Stimulated activated naive CD8-positive, alpha-beta T cell treated with anti-CD3 and anti-CD28 coated beads, Interleukin-15, amount 100 ng/mL, for 72 hours (primary cell): ENCODE measurements around the gene MYO7B.
A peak's percentile ranks its signal among the peaks of the same experiment; 100 is the strongest.

Experiments
- ATAC-seq: fragments of 150-1000 bp; cut with Tn5 transposase; 2 replicates; pipeline ENCODE4 v1.10.0; 2021; ENCODE audit warnings: mild to moderate bottlenecking, moderate library complexity
- DNase-seq, 2 donors: peaks; one replicate each; pipeline ENCODE4 v3.0.0; 2021 to 2022
- H3K27ac Mint-ChIP-seq, 2 donors: one replicate each; pipeline ENCODE4 v1.8.0; 2022; ENCODE audit warnings: mild to moderate bottlenecking in 2 of 2, mixed read lengths in 2 of 2, moderate library complexity in 2 of 2
- H3K27me3 Mint-ChIP-seq: one replicate; pipeline ENCODE4 v1.8.0; 2022; ENCODE audit warnings: mixed read lengths
- H3K4me1 Mint-ChIP-seq: one replicate; pipeline ENCODE4 v1.8.0; 2022; ENCODE audit warnings: mild to moderate bottlenecking, mixed read lengths
- H3K4me3 Mint-ChIP-seq, 2 donors: one replicate each; pipeline ENCODE4 v1.8.0; 2022; ENCODE audit warnings: mild to moderate bottlenecking in 2 of 2, mixed read lengths in 2 of 2, moderate library complexity in 1 of 2
- H3K9me3 Mint-ChIP-seq, 2 donors: one replicate each; pipeline ENCODE4 v1.8.0; 2022; ENCODE audit warnings: mixed read lengths in 2 of 2

The MYO7B gene

DNA sequence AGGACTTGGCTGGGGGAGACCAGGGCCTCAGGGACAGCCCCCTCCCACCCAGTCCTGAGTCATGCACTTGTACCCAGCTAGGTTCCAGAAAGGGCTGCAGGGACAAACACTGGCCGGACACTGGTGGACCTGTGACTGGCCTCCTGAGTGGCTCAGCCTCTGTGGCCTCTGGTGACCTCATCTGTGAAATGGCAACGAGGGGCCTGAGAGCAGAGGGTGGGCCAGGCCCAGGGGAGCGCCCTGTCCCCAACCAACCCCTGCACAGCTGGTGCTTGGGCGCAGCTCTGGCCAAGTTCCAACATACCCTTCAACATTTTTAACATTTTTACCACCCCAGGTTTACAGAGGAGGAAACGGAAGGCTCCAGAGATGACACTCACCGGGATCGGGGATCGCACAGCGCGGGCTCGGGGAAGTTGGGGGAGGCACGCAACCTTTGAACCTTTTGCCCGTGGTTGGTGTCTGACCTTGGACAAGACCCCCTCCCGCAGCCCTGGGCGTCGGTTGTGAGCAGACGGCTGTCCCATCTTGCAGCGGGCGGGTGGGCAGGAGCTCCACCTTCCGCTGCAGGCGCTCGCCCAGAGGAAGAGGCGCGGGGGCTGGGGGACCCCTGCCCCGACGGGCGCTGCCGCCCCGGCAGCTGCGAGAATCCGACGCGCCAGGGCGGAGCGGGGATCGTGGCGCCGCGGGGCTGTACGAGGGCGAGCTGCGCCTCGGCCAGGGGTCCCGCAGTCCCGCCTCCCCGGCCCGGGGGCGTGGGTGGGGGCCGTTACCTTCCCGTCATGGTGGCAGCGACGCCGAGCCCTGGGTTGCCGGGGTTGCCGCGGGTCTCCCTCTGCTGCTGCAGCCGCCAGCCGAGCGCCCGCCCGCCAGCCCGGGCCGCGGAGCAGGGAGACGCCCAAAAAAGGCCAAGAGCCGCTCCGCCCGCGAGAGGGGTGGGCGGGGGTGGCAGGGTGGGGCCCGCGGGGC, 139.0 kb downstream of the MYO7B start:
- peak; percentile 51 for ATAC-seq
- peak; percentile 27 to 30 for DNase-seq
- Mint-ChIP-seq H3K9me3 (no peaks in the 10 kb centered on the region), H3K27ac (peak overlapping the region in 1 of 2 donors; percentile 70), H3K27me3 (peaks cover 77% of the 10 kb centered on the region), H3K4me3 (peak overlapping the region; percentile 75 to 78), H3K4me1 (peaks cover 6% of the 10 kb centered on the region)

GRCh38 chr2:127675331-127676261, 140.1 kb downstream of the MYO7B start, which contains the start of gene LIMS2:
LIMS2 (minus strand) TSS chr2:127675530; CDS start chr2:127675024, 506 bp downstream.
- DNase-seq (no peak), ATAC-seq (peak; percentile 25)
- no peaks in the 10 kb centered on the region for H3K9me3 Mint-ChIP-seq
- peaks cover 74% of the 10 kb centered on the region for H3K27me3 Mint-ChIP-seq
- H3K27ac Mint-ChIP-seq: peak within 1 kb of the TSS in 1 of 2 donors; percentile 70
- peak within 1 kb of the TSS; percentile 75 to 78 for H3K4me3 Mint-ChIP-seq
- H3K4me1 Mint-ChIP-seq: peaks cover 6% of the 10 kb centered on the region

DNA sequence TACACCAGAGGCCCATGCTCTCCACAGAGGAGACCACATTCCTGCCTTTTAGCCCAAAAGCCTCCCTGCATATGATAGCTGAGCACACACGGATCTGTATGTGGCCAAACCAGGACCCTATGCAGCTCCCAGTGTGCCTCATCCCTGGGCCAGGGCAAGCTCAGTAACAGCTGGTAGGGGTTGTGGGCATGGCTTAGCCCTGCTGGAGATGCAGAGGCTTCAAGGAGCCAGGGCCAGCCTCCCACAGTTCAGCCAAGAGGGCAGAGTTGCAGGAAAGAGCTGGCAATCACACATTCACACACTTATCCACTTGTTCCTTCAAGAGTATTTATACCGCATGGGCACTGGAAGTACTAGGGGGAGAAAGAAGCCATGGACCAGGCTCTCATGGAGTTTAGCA, 141.4 kb downstream of the MYO7B start:
- ATAC-seq: no peak
- DNase-seq: no peak
- Mint-ChIP-seq H3K4me1 (peaks cover 12% of the 10 kb centered on the region), H3K27me3 (peaks cover 69% of the 10 kb centered on the region), H3K9me3 (no peaks in the 10 kb centered on the region), H3K27ac (no peak overlapping the region), H3K4me3 (no peak overlapping the region)

- Mint-ChIP-seq H3K4me1 (peaks cover 12% of the 10 kb centered on the region), H3K27ac (no peak overlapping the region), H3K4me3 (no peak overlapping the region), H3K9me3 (no peaks in the 10 kb centered on the region), H3K27me3 (peaks cover 52% of the 10 kb centered on the region)
- no peak for DNase-seq
- ATAC-seq: no peak
These were observed 143.0 kb downstream of the MYO7B start for GRCh38 chr2:127678531-127678930.

DNA sequence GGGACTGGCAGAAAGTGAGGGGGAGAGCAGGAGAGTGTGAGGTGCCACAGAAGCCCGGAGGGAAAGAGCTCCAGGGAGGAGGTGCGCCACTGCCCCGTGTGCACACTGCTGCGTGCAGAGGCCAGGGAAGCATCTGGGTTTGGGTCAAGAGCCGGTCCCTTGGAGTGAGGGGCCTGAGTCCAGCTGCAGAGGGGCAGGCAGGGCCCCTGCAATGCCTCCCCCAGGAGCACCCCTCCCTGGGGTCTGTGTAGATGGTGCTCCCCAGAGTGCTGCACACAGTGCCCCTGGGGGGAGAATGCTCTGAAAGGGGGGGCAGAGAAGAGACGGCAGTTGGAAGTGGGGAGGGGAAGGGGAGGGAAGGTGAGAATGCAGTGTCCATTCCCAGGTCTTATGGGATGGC, 143.5 kb downstream of the MYO7B start:
- Mint-ChIP-seq H3K9me3 (no peaks in the 10 kb centered on the region), H3K4me3 (no peak overlapping the region), H3K27ac (no peak overlapping the region), H3K4me1 (peaks cover 12% of the 10 kb centered on the region), H3K27me3 (peaks cover 48% of the 10 kb centered on the region)
- DNase-seq (no peak), ATAC-seq (no peak)

DNA sequence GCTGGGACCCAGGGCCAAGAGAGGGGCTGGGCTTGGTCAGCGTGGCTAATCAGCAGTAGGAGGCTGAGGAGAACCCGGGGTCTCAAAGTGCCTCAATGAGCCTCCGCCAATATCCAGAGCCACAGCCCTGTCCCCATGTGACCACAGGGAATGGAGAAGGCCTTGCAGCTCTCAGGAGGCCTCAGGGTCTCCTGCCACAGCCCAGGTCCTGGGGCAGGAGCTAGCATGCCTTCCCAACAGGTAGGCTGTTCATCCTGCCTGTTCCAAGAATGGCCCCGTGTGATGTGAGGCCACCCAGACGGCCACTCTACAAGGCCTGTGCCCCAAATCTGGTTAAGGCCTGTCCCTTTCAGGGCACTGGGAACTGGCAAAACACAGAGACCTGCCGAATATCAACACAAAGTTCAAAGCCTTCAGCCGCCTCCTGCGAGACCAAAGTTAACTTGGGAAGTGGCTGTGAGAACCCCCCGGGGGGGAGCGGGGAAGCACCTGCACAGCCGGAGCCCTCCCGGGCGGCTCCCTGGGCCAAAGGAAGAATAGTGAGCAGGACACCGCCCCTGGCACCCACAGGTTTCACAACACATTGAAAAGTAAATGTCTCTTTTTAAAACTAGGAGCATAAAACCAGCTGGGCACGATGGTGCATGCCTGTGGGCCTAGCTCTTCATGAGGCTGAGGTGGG, 144.3 kb downstream of the MYO7B start:
- Mint-ChIP-seq H3K27ac (peak overlapping the region in 1 of 2 donors; percentile 19), H3K4me1 (peaks cover 6% of the 10 kb centered on the region), H3K4me3 (no peak overlapping the region), H3K27me3 (peaks cover 40% of the 10 kb centered on the region), H3K9me3 (no peaks in the 10 kb centered on the region)
- ATAC-seq (no peak), DNase-seq (no peak)

DNA sequence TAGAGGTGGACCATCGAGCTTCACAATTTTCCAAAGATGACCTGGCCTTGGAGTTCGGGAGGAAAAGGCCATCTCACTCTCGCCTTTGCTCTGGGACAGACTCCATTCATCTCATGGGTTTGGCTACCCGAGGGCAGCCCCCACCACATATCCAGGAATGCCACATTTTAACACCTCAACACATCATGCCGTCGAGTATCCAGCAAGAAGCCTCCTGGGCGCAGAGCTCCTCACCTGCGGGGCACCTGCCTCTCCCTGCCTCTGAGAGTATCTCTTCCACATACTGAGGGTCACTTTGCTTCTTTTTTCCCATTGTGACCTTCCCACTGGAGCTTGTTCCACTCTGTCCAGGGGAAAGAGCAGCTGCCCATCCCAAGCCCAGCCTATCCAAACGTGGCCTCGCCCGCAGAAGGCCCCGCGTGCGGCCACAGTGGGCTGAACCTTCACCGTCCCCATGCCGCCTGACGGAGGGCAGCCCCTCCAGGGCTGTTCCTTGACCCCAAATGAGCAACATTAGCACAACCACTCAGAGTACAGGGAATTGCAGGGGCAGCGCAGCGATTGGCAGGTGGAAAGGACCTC, 145.3 kb downstream of the MYO7B start:
- DNase-seq (no peak), ATAC-seq (no peak)
- Mint-ChIP-seq H3K4me1 (peaks cover 6% of the 10 kb centered on the region), H3K9me3 (no peaks in the 10 kb centered on the region), H3K4me3 (no peak overlapping the region), H3K27ac (peak overlapping the region in 1 of 2 donors; percentile 36), H3K27me3 (peaks cover 36% of the 10 kb centered on the region)

DNA sequence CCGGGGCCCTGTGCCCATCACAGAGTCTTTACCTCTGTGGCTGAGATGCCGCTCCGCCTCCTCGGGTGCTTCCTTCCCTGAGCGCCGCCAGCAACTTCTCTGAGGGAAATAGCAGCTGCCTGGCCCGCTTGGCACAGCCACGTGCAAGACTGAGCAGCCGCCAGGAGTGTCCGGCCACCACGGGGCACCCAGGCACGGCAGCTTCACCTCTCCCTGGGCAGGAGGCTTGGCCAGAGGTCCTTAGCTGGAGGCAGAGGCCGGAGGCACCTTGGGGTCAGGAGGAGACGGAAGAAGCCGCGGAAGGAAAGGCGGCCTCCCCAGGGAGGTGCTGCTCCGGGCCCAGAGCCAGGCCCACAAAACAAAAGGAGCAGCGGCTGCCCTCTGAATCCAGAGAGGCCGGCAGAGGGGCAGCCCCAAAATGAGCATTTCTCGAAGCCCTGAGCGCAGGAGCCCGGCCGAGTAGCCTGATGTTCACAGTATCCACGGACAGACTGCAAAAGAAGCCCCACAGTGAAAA, 145.9 kb downstream of the MYO7B start:
- Mint-ChIP-seq H3K27me3 (peaks cover 31% of the 10 kb centered on the region), H3K27ac (no peak overlapping the region), H3K4me3 (peak overlapping the region in 1 of 2 donors; percentile 29), H3K9me3 (no peaks in the 10 kb centered on the region), H3K4me1 (peaks cover 6% of the 10 kb centered on the region)
- no peak for ATAC-seq
- DNase-seq: no peak

GRCh38 chr2:127681976-127682857, 146.7 kb downstream of the MYO7B start:
- DNase-seq: no peak
- ATAC-seq: no peak
- peaks cover 6% of the 10 kb centered on the region for H3K4me1 Mint-ChIP-seq
- peaks cover 22% of the 10 kb centered on the region for H3K27me3 Mint-ChIP-seq
- H3K4me3 Mint-ChIP-seq: no peak overlapping the region
- H3K27ac Mint-ChIP-seq: no peak overlapping the region
- no peaks in the 10 kb centered on the region for H3K9me3 Mint-ChIP-seq

GRCh38 chr2:127683056-127683455, 147.6 kb downstream of the MYO7B start:
- H3K27ac Mint-ChIP-seq: no peak overlapping the region
- peaks cover 15% of the 10 kb centered on the region for H3K27me3 Mint-ChIP-seq
- no peak overlapping the region for H3K4me3 Mint-ChIP-seq
- DNase-seq: no peak
- ATAC-seq: no peak
- H3K4me1 Mint-ChIP-seq: peaks cover 6% of the 10 kb centered on the region
- no peaks in the 10 kb centered on the region for H3K9me3 Mint-ChIP-seq

DNA sequence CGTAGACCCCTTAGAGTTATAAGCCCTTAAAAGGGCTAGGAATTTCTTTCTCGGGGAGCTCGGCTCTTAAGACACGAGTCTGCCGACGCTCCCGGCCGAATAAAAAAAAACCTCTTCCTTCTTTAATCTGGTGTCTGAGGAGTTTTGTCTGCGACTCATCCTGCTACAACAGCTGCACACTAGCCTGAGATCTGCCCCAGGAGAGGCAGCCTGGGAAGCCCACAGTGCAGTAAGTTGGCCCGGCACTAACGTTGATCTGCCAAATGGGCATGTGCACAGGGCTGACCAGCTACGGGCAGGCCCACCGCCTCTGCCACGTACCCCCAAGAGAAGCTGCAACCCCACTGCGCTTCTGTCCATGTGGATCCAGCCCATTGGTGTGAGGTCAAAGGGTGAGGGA, 148.3 kb downstream of the MYO7B start:
- Mint-ChIP-seq H3K27ac (no peak overlapping the region), H3K4me1 (peaks cover 6% of the 10 kb centered on the region), H3K9me3 (peaks cover 3 to 5% of the 10 kb centered on the region in 2 donors), H3K4me3 (no peak overlapping the region), H3K27me3 (peaks cover 8% of the 10 kb centered on the region)
- ATAC-seq (no peak), DNase-seq (no peak)

- Mint-ChIP-seq H3K27ac (peak overlapping the region; percentile 28 to 40), H3K4me3 (no peak overlapping the region), H3K4me1 (peaks cover 6% of the 10 kb centered on the region), H3K9me3 (peaks cover 10 to 14% of the 10 kb centered on the region in 2 donors), H3K27me3 (peaks cover 8% of the 10 kb centered on the region)
- DNase-seq (no peak), ATAC-seq (no peak)
These were observed 150.1 kb downstream of the MYO7B start for GRCh38 chr2:127685410-127686080.
